CD4-positive, alpha-beta T cell treated with Interleukin-2 at 100 ng/mL for 4 hours (primary cell): ENCODE data around the gene SLC6A9.

Experiments
- DNase-seq: peaks from one replicate; pipeline ENCODE4 v3.0.0-alpha.2; 2020; ENCODE audit warnings: low spot score

The SLC6A9 gene

GRCh38 chr1:44048532-44049215, 17.4 kb upstream of the SLC6A9 start:
- DNase-seq: no peak

- DNase-seq: no peak
These were observed 15.9 kb upstream of the SLC6A9 start for GRCh38 chr1:44047131-44047530.

GRCh38 chr1:44045064-44045463, 13.8 kb upstream of the SLC6A9 start:
- DNase-seq: no peak

- DNase-seq: no peak
These were observed 13.0 kb upstream of the SLC6A9 start for GRCh38 chr1:44044071-44044801.

GRCh38 chr1:44043176-44044070, 12.2 kb upstream of the SLC6A9 start:
- no peak for DNase-seq

- DNase-seq: no peak
These were observed 9.6 kb upstream of the SLC6A9 start for GRCh38 chr1:44040846-44041245.

- no peak for DNase-seq
These were observed 9.2 kb upstream of the SLC6A9 start for GRCh38 chr1:44040418-44040817.

- no peak for DNase-seq
These were observed 7.8 kb upstream of the SLC6A9 start for GRCh38 chr1:44038876-44039657.

- DNase-seq: no peak
These were observed 5.9 kb upstream of the SLC6A9 start for GRCh38 chr1:44037154-44037553.

GRCh38 chr1:44036409-44037139, 5.3 kb upstream of the SLC6A9 start:
- DNase-seq: peak; percentile 71

GRCh38 chr1:44035726-44036408, 4.6 kb upstream of the SLC6A9 start:
- DNase-seq: no peak

GRCh38 chr1:44034976-44035716, 3.9 kb upstream of the SLC6A9 start:
- no peak for DNase-seq

- no peak for DNase-seq
These were observed 3.2 kb upstream of the SLC6A9 start for GRCh38 chr1:44034423-44034822.

GRCh38 chr1:44033756-44034155, 2.5 kb upstream of the SLC6A9 start:
- DNase-seq: no peak

- DNase-seq: no peak
These were observed 1.8 kb upstream of the SLC6A9 start for GRCh38 chr1:44033041-44033575.

GRCh38 chr1:44032170-44032790, 1.0 kb upstream of the SLC6A9 start:
- no peak for DNase-seq

GRCh38 chr1:44030605-44031251, 534 bp downstream of the SLC6A9 start:
- DNase-seq: peak; percentile 50

- DNase-seq: peak; percentile 86
These were observed 1.2 kb downstream of the SLC6A9 start for GRCh38 chr1:44029911-44030604.
